ENCODE results near the gene CYP2U1. TPM values are rescaled to one million over a fixed set of nuclear protein-coding genes. Genes with fewer than 3 reads are reported as not detected.
A peak's percentile ranks its signal among the peaks of the same experiment; 100 is the strongest.

The CYP2U1 gene
- polyA plus RNA-seq, 3 donors: 0.77 to 1.7 (median 1.5) TPM

GRCh38 chr4:107997794-107998193 is 66.4 kb downstream of the CYP2U1 start:
- H3K4me1 ChIP-seq (ENCODE audit: control insufficient read depth in 1 of 2, insufficient read depth in 2 of 2, low read length in 2 of 2): peaks cover 6 to 12% of the 10 kb centered on the region in 2 donors
- peaks cover 15 to 21% of the 10 kb centered on the region in 2 donors for H3K36me3 Mint-ChIP-seq
- no peak overlapping the region for H3K9ac ChIP-seq (ENCODE audit: insufficient read depth, low read length, poor library complexity, severe bottlenecking)
- H3K79me2 ChIP-seq (ENCODE audit: insufficient read depth, low read length): peaks cover 19% of the 10 kb centered on the region
- intact Hi-C loops (cut with micrococcal nuclease): no loop called here
- no peaks in the 10 kb centered on the region for H3K9me3 Mint-ChIP-seq
- H3K27ac ChIP-seq (ENCODE audit: low read depth in 1 of 2, low read length in 2 of 2): no peak overlapping the region
- peaks cover 0 to 2% (median 0%) of the 10 kb centered on the region in 3 donors for H3K27me3 Mint-ChIP-seq (ENCODE audit: low read depth in 3 of 3)
- TF ChIP-seq CTCF (IDR thresholded peaks at IDR 0.05): no peak
- no peaks in the 10 kb centered on the region for H3K36me3 ChIP-seq (replicated peaks in 1 of 2; ENCODE audit: control insufficient read depth in 1 of 2, insufficient read depth in 2 of 2, low read length in 2 of 2)
- no peaks in the 10 kb centered on the region for H3K27me3 ChIP-seq (ENCODE audit: control insufficient read depth in 2 of 2, insufficient read depth in 2 of 2, low read length in 2 of 2)
- no peaks in the 10 kb centered on the region for H3K9me3 ChIP-seq (replicated peaks in 1 of 2; ENCODE audit: control insufficient read depth in 1 of 2, insufficient read depth in 1 of 2, low read length in 2 of 2)
- H3K4me2 ChIP-seq (replicated peaks; ENCODE audit: extremely low read depth, low read length, poor library complexity, severe bottlenecking): no peak overlapping the region
- H3K4me1 Mint-ChIP-seq: peaks cover 24% of the 10 kb centered on the region
- peak overlapping the region in 1 of 7 donors; percentile 66 for H3K27ac Mint-ChIP-seq
- no CpG with 5 or more reads among the region's 2 CpGs for WGBS (ENCODE audit: insufficient coverage)
- H3K4me3 ChIP-seq (replicated peaks in 1 of 3; ENCODE audit: low read depth in 2 of 3, low read length in 3 of 3): no peak overlapping the region
- no peak for DNase-seq
- H4K20me1 ChIP-seq (ENCODE audit: insufficient read depth, low read length): no peaks in the 10 kb centered on the region
- H2AFZ ChIP-seq (ENCODE audit: insufficient read depth, low read depth, low read length, poor library complexity, severe bottlenecking): no peak overlapping the region
- no peak overlapping the region for H3K4me3 Mint-ChIP-seq

GRCh38 chr4:107999932-108000539 is 68.7 kb downstream of the CYP2U1 start:
- no peak overlapping the region for H2AFZ ChIP-seq (ENCODE audit: insufficient read depth, low read depth, low read length, poor library complexity, severe bottlenecking)
- intact Hi-C loops (cut with micrococcal nuclease): no loop called here
- peak overlapping the region in 1 of 7 donors; percentile 26 for H3K27ac Mint-ChIP-seq

More at GRCh38 chr4:107999932-108000539, 68.7 kb downstream of the CYP2U1 start:
- Histone ChIP-seq H3K9ac (ENCODE audit: insufficient read depth, low read length, poor library complexity, severe bottlenecking) (no peak overlapping the region), H3K27ac (ENCODE audit: low read depth in 1 of 2, low read length in 2 of 2) (no peak overlapping the region), H4K20me1 (ENCODE audit: insufficient read depth, low read length) (no peaks in the 10 kb centered on the region), H3K4me1 (ENCODE audit: control insufficient read depth in 1 of 2, insufficient read depth in 2 of 2, low read length in 2 of 2) (no peaks in the 10 kb centered on the region), H3K27me3 (ENCODE audit: control insufficient read depth in 2 of 2, insufficient read depth in 2 of 2, low read length in 2 of 2) (no peaks in the 10 kb centered on the region), H3K9me3 (replicated peaks in 1 of 2; ENCODE audit: control insufficient read depth in 1 of 2, insufficient read depth in 1 of 2, low read length in 2 of 2) (no peaks in the 10 kb centered on the region), H3K4me2 (replicated peaks; ENCODE audit: extremely low read depth, low read length, poor library complexity, severe bottlenecking) (no peak overlapping the region), H3K4me3 (replicated peaks in 1 of 3; ENCODE audit: low read depth in 2 of 3, low read length in 3 of 3) (no peak overlapping the region), H3K79me2 (ENCODE audit: insufficient read depth, low read length) (peaks cover 12% of the 10 kb centered on the region), H3K36me3 (replicated peaks in 1 of 2; ENCODE audit: control insufficient read depth in 1 of 2, insufficient read depth in 2 of 2, low read length in 2 of 2) (no peaks in the 10 kb centered on the region)
- H3K36me3 Mint-ChIP-seq: peaks cover 15 to 26% of the 10 kb centered on the region in 2 donors
- peaks cover 0 to 2% (median 0%) of the 10 kb centered on the region in 3 donors for H3K27me3 Mint-ChIP-seq (ENCODE audit: low read depth in 3 of 3)
- WGBS (ENCODE audit: insufficient coverage): no CpG with 5 or more reads among the region's 2 CpGs
- no peak for TF ChIP-seq CTCF (IDR thresholded peaks at IDR 0.05)
- no peak for DNase-seq
- peaks cover 13% of the 10 kb centered on the region for H3K4me1 Mint-ChIP-seq
- no peak overlapping the region for H3K4me3 Mint-ChIP-seq
- H3K9me3 Mint-ChIP-seq: no peaks in the 10 kb centered on the region

Data from CD14-positive monocyte (primary cell).